Measurements from ENCODE around the gene SELENBP1.

- TF ChIP-seq YY1 (IDR thresholded peaks at IDR 0.05; ENCODE audit: low read depth) (peak; percentile 100), TAF1 (IDR thresholded peaks at IDR 0.05; ENCODE audit: low read depth) (peak; percentile 97)
Measured at GRCh38 chr1:151399324-151400171, 27.0 kb upstream of the SELENBP1 start, which contains the start of gene PSMB4.
